Upper lobe of left lung (tissue), 4 donors: ENCODE measurements around the gene PBX4.

Source experiments
- EP300 ChIP-seq, 4 donors: sonication (generic); formaldehyde crosslinking; IDR thresholded peaks; one replicate each; pipeline ENCODE4 v1.5.1; 2017; ENCODE audit warnings: antibody characterized with exemption in 4 of 4, control low read depth in 2 of 4
- POLR2A ChIP-seq, 4 donors: fragments of 450-650 bp; IDR thresholded peaks; one replicate each; pipeline ENCODE4 v1.5.1; 2016 to 2017; ENCODE audit warnings: antibody characterized with exemption in 4 of 4, mild to moderate bottlenecking in 2 of 4
- TF ChIP-seq, protein P1 (sequence below), 6 experiments: fragments of 450-650 bp in 4 of 6; fragments of 200-600 bp in 2 of 6; sonication (generic) in 2 of 6; IDR thresholded peaks; one replicate each; pipeline ENCODE4 v1.5.1; 2016 to 2019; ENCODE audit warnings: antibody characterized with exemption in 6 of 6

- TF ChIP-seq, protein P1, sequence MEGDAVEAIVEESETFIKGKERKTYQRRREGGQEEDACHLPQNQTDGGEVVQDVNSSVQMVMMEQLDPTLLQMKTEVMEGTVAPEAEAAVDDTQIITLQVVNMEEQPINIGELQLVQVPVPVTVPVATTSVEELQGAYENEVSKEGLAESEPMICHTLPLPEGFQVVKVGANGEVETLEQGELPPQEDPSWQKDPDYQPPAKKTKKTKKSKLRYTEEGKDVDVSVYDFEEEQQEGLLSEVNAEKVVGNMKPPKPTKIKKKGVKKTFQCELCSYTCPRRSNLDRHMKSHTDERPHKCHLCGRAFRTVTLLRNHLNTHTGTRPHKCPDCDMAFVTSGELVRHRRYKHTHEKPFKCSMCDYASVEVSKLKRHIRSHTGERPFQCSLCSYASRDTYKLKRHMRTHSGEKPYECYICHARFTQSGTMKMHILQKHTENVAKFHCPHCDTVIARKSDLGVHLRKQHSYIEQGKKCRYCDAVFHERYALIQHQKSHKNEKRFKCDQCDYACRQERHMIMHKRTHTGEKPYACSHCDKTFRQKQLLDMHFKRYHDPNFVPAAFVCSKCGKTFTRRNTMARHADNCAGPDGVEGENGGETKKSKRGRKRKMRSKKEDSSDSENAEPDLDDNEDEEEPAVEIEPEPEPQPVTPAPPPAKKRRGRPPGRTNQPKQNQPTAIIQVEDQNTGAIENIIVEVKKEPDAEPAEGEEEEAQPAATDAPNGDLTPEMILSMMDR (IDR thresholded peaks at IDR 0.05), result no peak
- TF ChIP-seq POLR2A (IDR thresholded peaks at IDR 0.05) (no peak), EP300 (IDR thresholded peaks at IDR 0.05) (no peak)
Measured at GRCh38 chr19:19527371-19527656, 91.2 kb downstream of the PBX4 start.
